Right lobe of liver (tissue), 4 donors: Measurements from ENCODE around the gene STK11IP.

Experiments
- POLR2A ChIP-seq: fragments of 450-650 bp; IDR thresholded peaks from one replicate; pipeline ENCODE4 v1.6.1; 2017; ENCODE audit warnings: antibody characterized with exemption, mild to moderate bottlenecking
- TF ChIP-seq, protein P1 (sequence below), 4 donors: fragments of 200-600 bp in 3 of 4; fragments of 450-650 bp in 1 of 4; IDR thresholded peaks; one replicate each; pipeline versions ENCODE4 v1.5.1 to v1.8.0; 2016 to 2022; ENCODE audit warnings: antibody characterized with exemption in 4 of 4, mild to moderate bottlenecking in 2 of 4
- donor health status: DM: no; HTN: no; CAD: no.
- donor health status: DM: no; HTN: no; CAD: no.
- donor health status: DM: no; HTN: yes; CAD: no.

DNA sequence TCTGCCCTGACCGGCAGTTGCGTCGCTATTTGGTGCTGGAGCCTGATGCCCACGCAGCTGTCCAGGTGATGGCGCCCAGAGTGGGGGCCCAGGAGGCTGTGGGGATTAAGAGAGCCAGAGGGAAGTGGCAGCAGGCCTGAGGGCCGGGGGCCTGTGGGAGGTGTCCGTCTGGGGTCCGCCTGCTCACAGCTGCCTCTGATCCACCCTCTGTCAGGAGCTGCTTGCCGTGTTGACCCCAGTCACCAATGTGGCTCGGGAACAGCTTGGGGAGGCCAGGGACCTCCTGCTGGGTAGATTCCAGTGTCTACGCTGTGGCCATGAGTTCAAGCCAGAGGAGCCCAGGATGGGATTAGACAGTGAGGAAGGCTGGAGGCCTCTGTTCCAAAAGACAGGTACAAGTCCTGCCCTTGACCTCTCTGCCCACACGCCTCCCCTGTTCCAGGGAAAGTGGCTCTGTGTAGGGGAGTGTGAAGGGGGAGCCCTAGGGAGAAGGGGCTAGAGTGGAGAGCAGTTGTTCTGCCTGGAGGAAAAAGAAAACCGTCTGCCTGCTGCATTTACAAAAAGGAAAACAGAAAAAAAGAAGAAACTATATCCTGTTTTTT, 11.6 kb downstream of the STK11IP start:
- TF ChIP-seq, protein P1, sequence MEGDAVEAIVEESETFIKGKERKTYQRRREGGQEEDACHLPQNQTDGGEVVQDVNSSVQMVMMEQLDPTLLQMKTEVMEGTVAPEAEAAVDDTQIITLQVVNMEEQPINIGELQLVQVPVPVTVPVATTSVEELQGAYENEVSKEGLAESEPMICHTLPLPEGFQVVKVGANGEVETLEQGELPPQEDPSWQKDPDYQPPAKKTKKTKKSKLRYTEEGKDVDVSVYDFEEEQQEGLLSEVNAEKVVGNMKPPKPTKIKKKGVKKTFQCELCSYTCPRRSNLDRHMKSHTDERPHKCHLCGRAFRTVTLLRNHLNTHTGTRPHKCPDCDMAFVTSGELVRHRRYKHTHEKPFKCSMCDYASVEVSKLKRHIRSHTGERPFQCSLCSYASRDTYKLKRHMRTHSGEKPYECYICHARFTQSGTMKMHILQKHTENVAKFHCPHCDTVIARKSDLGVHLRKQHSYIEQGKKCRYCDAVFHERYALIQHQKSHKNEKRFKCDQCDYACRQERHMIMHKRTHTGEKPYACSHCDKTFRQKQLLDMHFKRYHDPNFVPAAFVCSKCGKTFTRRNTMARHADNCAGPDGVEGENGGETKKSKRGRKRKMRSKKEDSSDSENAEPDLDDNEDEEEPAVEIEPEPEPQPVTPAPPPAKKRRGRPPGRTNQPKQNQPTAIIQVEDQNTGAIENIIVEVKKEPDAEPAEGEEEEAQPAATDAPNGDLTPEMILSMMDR (IDR thresholded peaks at IDR 0.05), result no peak
- TF ChIP-seq POLR2A, result no peak
